ENCODE results near the gene PHACTR1.

Gene PHACTR1

GRCh38 chr6:13314806-13315205 lies 598.2 kb downstream of the PHACTR1 start:
- TF ChIP-seq CREB1 (IDR thresholded peaks at IDR 0.05; ENCODE audit: low read depth) (no peak), ZBTB7A (IDR thresholded peaks at IDR 0.05; ENCODE audit: low read depth) (no peak), FOXM1 (IDR thresholded peaks at IDR 0.05; ENCODE audit: borderline replicate concordance, low read depth) (no peak), YY1 (IDR thresholded peaks at IDR 0.05; ENCODE audit: low read depth) (no peak), NFIC (IDR thresholded peaks at IDR 0.05) (no peak), USF1 (IDR thresholded peaks at IDR 0.05) (no peak), TAF1 (IDR thresholded peaks at IDR 0.05; ENCODE audit: low read depth) (no peak), TEAD4 (IDR thresholded peaks at IDR 0.05) (no peak), RAD21 (IDR thresholded peaks at IDR 0.05; ENCODE audit: low read depth) (no peak), TCF12 (IDR thresholded peaks at IDR 0.05; ENCODE audit: low read depth) (no peak), CEBPB (IDR thresholded peaks at IDR 0.05) (no peak), EP300 (IDR thresholded peaks at IDR 0.05; ENCODE audit: borderline replicate concordance) (no peak), EGR1 (IDR thresholded peaks at IDR 0.05) (no peak), REST (IDR thresholded peaks at IDR 0.05; ENCODE audit: low read depth) (no peak), MAX (IDR thresholded peaks at IDR 0.05) (no peak)

DNA sequence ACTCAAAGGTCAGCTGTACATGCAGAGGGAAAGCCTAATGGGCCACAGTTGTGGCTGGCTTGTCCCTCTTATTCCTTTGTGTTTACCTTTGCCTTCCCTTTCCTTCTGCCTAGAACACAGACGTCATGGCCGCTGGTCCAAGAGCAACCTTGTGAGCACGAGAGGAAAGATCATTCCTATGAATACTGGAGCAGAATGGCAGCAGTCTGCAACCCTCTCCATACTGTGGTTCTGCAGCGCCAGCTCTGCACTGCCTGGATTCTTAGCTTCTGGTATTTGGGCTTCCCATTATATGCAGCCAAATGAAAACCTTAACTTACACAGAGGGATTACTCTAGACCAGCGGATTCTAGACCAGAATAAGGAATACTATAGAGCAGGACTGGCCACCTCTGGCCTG lies 599.3 kb downstream of the PHACTR1 start:
- TF ChIP-seq TEAD4 (IDR thresholded peaks at IDR 0.05) (no peak), MAX (IDR thresholded peaks at IDR 0.05) (no peak), CEBPB (IDR thresholded peaks at IDR 0.05) (no peak), USF1 (IDR thresholded peaks at IDR 0.05) (no peak), FOXM1 (IDR thresholded peaks at IDR 0.05; ENCODE audit: borderline replicate concordance, low read depth) (no peak), RAD21 (IDR thresholded peaks at IDR 0.05; ENCODE audit: low read depth) (no peak), TAF1 (IDR thresholded peaks at IDR 0.05; ENCODE audit: low read depth) (no peak), NFIC (IDR thresholded peaks at IDR 0.05) (no peak), ZBTB7A (IDR thresholded peaks at IDR 0.05; ENCODE audit: low read depth) (no peak), REST (IDR thresholded peaks at IDR 0.05; ENCODE audit: low read depth) (no peak), TCF12 (IDR thresholded peaks at IDR 0.05; ENCODE audit: low read depth) (no peak), EGR1 (IDR thresholded peaks at IDR 0.05) (no peak), EP300 (IDR thresholded peaks at IDR 0.05; ENCODE audit: borderline replicate concordance) (no peak), YY1 (IDR thresholded peaks at IDR 0.05; ENCODE audit: low read depth) (no peak)

DNA sequence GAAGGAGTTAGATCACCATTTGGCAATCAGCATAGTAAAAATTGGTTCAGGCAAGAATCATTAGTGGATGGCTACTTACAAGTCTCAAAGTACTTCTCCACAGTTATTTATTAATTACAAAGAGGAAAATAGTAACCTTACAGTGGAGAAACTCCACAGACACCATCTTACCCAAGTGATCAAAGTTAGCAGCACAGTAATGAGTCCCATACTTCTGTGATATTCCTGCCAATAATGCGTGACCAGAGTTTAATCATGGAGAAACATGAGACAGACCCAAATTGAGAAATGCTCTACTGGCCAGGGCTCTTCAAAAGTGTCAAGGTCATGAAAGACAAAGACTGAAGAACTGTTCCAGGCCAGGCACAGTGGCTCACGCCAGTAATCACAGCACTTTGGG lies 602.3 kb downstream of the PHACTR1 start:
- TF ChIP-seq TEAD4 (IDR thresholded peaks at IDR 0.05) (no peak), RAD21 (IDR thresholded peaks at IDR 0.05; ENCODE audit: low read depth) (no peak), YY1 (IDR thresholded peaks at IDR 0.05; ENCODE audit: low read depth) (no peak), REST (IDR thresholded peaks at IDR 0.05; ENCODE audit: low read depth) (no peak), EGR1 (IDR thresholded peaks at IDR 0.05) (no peak), CREB1 (IDR thresholded peaks at IDR 0.05; ENCODE audit: low read depth) (no peak), TCF12 (IDR thresholded peaks at IDR 0.05; ENCODE audit: low read depth) (no peak), MAX (IDR thresholded peaks at IDR 0.05) (no peak), USF1 (IDR thresholded peaks at IDR 0.05) (no peak), EP300 (IDR thresholded peaks at IDR 0.05; ENCODE audit: borderline replicate concordance) (no peak), NFIC (IDR thresholded peaks at IDR 0.05) (no peak), ZBTB7A (IDR thresholded peaks at IDR 0.05; ENCODE audit: low read depth) (no peak)

Measured in Ishikawa (cell line).